K562 treated with DMSO at 1 percent for 48 hours (cell line): ENCODE measurements around the gene PRADC1. TPM values are rescaled to one million over a fixed set of nuclear protein-coding genes. Genes with fewer than 3 reads are reported as not detected.

Source experiments
- total RNA-seq: library from RNA; unstranded; fragments of 300-600 nt; gene quantifications from 2 replicates; pipeline ENCODE4 v1.2.3, GENCODE V29; 2022; ENCODE audit warnings: low replicate concordance; ENCODE audit errors: extremely low read depth

Gene PRADC1
- not detected in 2 replicates for total RNA-seq

GRCh38 chr2:73233154-73233931 lies at the start of gene PRADC1:
PRADC1 (minus strand) TSS chr2:73233239; CDS start chr2:73233160, 79 bp downstream.

GRCh38 chr2:73233932-73234832 lies 1.1 kb upstream of the PRADC1 start, which contains the start of gene CCT7:
CCT7 (plus strand) TSS chr2:73234308; CDS start chr2:73234379, 71 bp downstream.

GRCh38 chr2:73214120-73215035 lies 18.7 kb downstream of the PRADC1 start, which contains the start of gene SMYD5:
SMYD5 (plus strand) TSS chr2:73214245; CDS start chr2:73214267, 22 bp downstream.

GRCh38 chr2:73202156-73203054 lies 30.6 kb downstream of the PRADC1 start, which contains the start of gene NOTO:
NOTO (plus strand) TSS chr2:73202574; CDS start chr2:73202667, 93 bp downstream.

Other genes with a start within 250 kb of the PRADC1 start
- not detected in 2 replicates for gene SFXN5, start 161.5 kb downstream of the PRADC1 start, total RNA-seq
- gene RAB11FIP5, start 120.3 kb downstream of the PRADC1 start, total RNA-seq: not detected in 2 replicates
- not detected in 2 replicates for gene NOTO, start 30.7 kb downstream of the PRADC1 start, total RNA-seq
- gene SMYD5, start 19.0 kb downstream of the PRADC1 start, total RNA-seq: not detected in 2 replicates
- 1,102 TPM in 1 of 2 replicates, not detected in the other for gene CCT7, start 1.1 kb upstream of the PRADC1 start, total RNA-seq
- not detected in 2 replicates for gene FBXO41, start 51.2 kb upstream of the PRADC1 start, total RNA-seq
- not detected in 2 replicates for gene EGR4, start 60.3 kb upstream of the PRADC1 start, total RNA-seq
- gene ALMS1, start 152.6 kb upstream of the PRADC1 start, total RNA-seq: not detected in 2 replicates